HepG2 (cell line): ENCODE data around the gene STK24. TPM values are rescaled to one million over a fixed set of nuclear protein-coding genes. Genes with fewer than 3 reads are reported as not detected.

ENCODE experiments used
- CBFB ChIP-seq: sonication (generic); formaldehyde crosslinking; IDR thresholded peaks from 2 replicates; pipeline ENCODE4 v1.4.0; 2020; ENCODE audit warnings: missing genetic modification reagents
- CHD4 ChIP-seq: fragments of 200-600 bp; sonication (generic); IDR thresholded peaks from 2 replicates; pipeline ENCODE4 v1.7.0; 2017; ENCODE audit warnings: mild to moderate bottlenecking, low read length, borderline replicate concordance
- EED ChIP-seq: sonication (generic); formaldehyde crosslinking; IDR thresholded peaks from 2 replicates; pipeline ENCODE4 v1.5.0; 2020; ENCODE audit warnings: mild to moderate bottlenecking, missing genetic modification reagents
- GTF3A ChIP-seq: sonication (generic); formaldehyde crosslinking; conservative IDR thresholded peaks from 2 replicates; pipeline ENCODE4 v1.4.0; 2020; ENCODE audit warnings: mild to moderate bottlenecking, missing genetic modification reagents
- PAX8 ChIP-seq: sonication (generic); formaldehyde crosslinking; IDR thresholded peaks from 2 replicates; pipeline ENCODE4 v1.8.0; 2022; ENCODE audit warnings: mild to moderate bottlenecking, missing genetic modification reagents, borderline replicate concordance
- PHF8 ChIP-seq: sonication (generic); formaldehyde crosslinking; IDR thresholded peaks from 2 replicates; pipeline ENCODE4 v1.5.0; 2020; ENCODE audit warnings: missing genetic modification reagents
- POGZ ChIP-seq: sonication (generic); formaldehyde crosslinking; IDR thresholded peaks from 2 replicates; pipeline ENCODE4 v1.4.0; 2020; ENCODE audit warnings: mild to moderate bottlenecking, missing genetic modification reagents
- RBM39 ChIP-seq: fragments of 200-400 bp; formaldehyde crosslinking; IDR thresholded peaks from one replicate; pipeline ENCODE4 v1.6.1; 2018; ENCODE audit warnings: antibody characterized with exemption, mild to moderate bottlenecking, low read depth, low read length; ENCODE audit not compliant: poor library complexity, severe bottlenecking
- SPEN ChIP-seq: sonication (generic); formaldehyde crosslinking; IDR thresholded peaks from 2 replicates; pipeline ENCODE4 v1.5.1; 2020; ENCODE audit warnings: low read depth, mild to moderate bottlenecking, missing genetic modification reagents
- TBX2 ChIP-seq: sonication (generic); formaldehyde crosslinking; IDR thresholded peaks from 2 replicates; pipeline ENCODE4 v1.5.0; 2020; ENCODE audit warnings: missing genetic modification reagents, mild to moderate bottlenecking, borderline replicate concordance
- ZNF12 ChIP-seq: sonication (generic); formaldehyde crosslinking; IDR thresholded peaks from 2 replicates; pipeline ENCODE4 v1.5.0; 2020; ENCODE audit warnings: missing genetic modification reagents
- ZNF121 ChIP-seq: sonication (generic); formaldehyde crosslinking; IDR thresholded peaks from 2 replicates; pipeline ENCODE4 v1.5.0; 2020; ENCODE audit warnings: mild to moderate bottlenecking, missing genetic modification reagents
- ZNF234 ChIP-seq: sonication (generic); formaldehyde crosslinking; conservative IDR thresholded peaks from 2 replicates; pipeline ENCODE4 v1.5.1; 2020; ENCODE audit warnings: mild to moderate bottlenecking, missing genetic modification reagents
- ZNF256 ChIP-seq: sonication (generic); formaldehyde crosslinking; conservative IDR thresholded peaks from 2 replicates; pipeline ENCODE4 v1.4.0; 2020; ENCODE audit warnings: missing genetic modification reagents
- ZNF577 ChIP-seq: sonication (generic); formaldehyde crosslinking; IDR thresholded peaks from 2 replicates; pipeline ENCODE4 v1.4.0; 2020; ENCODE audit warnings: mild to moderate bottlenecking, low read depth, missing genetic modification reagents, borderline replicate concordance
- ZNF629 ChIP-seq: sonication (generic); formaldehyde crosslinking; conservative IDR thresholded peaks from 2 replicates; pipeline ENCODE4 v1.5.0; 2020; ENCODE audit warnings: missing genetic modification reagents
- ZNF841 ChIP-seq: sonication (generic); formaldehyde crosslinking; IDR thresholded peaks from 2 replicates; pipeline ENCODE4 v1.8.1; 2023; ENCODE audit warnings: missing genetic modification reagents, borderline replicate concordance
- polyA plus RNA-seq, 8 experiments: library from polyadenylated mRNA; depleted of rRNA in 3 of 8; stranded (reverse) in 7 of 8; unstranded in 1 of 8; fragments of >200 nt; fragmentation: Illumina TruSeq in 4 of 8; extraction: Trizol in 4 of 8; gene quantifications; 2 replicates each; pipeline versions ENCODE4 v1.2.1 to v1.2.3, GENCODE V29; 2011 to 2016; ENCODE audit warnings: low read depth in 4 of 8, missing spikeins in 1 of 8, mixed read lengths in 1 of 8; ENCODE audit not compliant: insufficient read depth in 1 of 8
- total RNA-seq, 5 experiments: library from RNA; depleted of rRNA; stranded (reverse); fragments of >200 nt; fragmentation: Illumina TruSeq; extraction: Trizol; gene quantifications; 2 replicates each; pipeline ENCODE4 v1.2.3, GENCODE V29; 2016; ENCODE audit warnings: low read depth in 1 of 5
- TF ChIP-seq, protein P1 (sequence below): sonication (generic); formaldehyde crosslinking; IDR thresholded peaks from 2 replicates; pipeline ENCODE4 v1.4.0; 2020; ENCODE audit warnings: missing genetic modification reagents, mild to moderate bottlenecking, borderline replicate concordance
- TF ChIP-seq, protein P2 (sequence below), 2 experiments: fragments of 450-650 bp in 1 of 2; sonication (generic) in 1 of 2; formaldehyde crosslinking in 1 of 2; IDR thresholded peaks; 2 replicates each; pipeline versions ENCODE4 v1.6.1 to v1.8.0; 2016 to 2022; ENCODE audit warnings: antibody characterized with exemption in 1 of 2, mild to moderate bottlenecking in 1 of 2, missing genetic modification reagents in 1 of 2

The STK24 gene
- total and polyA plus RNA-seq, 2 of the 13 experiments (the other 11 are each of a cell fraction or from before 2014, with no cell fraction given), result 51.3 to 73.0 TPM

DNA sequence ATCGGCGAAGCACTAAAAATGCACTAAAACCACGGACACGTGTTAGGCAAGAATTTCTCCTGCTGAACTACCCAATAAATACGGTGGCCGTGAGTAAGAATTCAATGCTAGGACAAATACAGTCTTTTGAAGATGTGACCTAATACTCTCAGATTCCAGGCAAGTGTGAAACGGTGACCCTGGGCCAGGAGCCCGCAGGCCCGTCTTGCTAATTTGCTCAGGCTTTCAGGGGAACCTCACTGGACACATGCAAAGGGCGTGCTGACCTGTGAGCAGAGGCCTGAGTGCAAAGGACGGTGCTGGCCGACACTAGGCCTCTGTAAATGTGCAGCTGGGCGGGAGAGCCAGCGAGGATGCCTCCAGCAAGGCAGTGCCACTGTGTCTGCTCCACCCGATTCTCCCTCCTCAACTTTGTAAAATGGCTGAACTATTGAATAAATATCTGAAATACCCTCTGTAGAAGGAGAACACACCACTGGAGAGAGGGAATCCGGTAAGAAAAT, 70.1 kb downstream of the STK24 start (continued):
- TF ChIP-seq, protein P1, sequence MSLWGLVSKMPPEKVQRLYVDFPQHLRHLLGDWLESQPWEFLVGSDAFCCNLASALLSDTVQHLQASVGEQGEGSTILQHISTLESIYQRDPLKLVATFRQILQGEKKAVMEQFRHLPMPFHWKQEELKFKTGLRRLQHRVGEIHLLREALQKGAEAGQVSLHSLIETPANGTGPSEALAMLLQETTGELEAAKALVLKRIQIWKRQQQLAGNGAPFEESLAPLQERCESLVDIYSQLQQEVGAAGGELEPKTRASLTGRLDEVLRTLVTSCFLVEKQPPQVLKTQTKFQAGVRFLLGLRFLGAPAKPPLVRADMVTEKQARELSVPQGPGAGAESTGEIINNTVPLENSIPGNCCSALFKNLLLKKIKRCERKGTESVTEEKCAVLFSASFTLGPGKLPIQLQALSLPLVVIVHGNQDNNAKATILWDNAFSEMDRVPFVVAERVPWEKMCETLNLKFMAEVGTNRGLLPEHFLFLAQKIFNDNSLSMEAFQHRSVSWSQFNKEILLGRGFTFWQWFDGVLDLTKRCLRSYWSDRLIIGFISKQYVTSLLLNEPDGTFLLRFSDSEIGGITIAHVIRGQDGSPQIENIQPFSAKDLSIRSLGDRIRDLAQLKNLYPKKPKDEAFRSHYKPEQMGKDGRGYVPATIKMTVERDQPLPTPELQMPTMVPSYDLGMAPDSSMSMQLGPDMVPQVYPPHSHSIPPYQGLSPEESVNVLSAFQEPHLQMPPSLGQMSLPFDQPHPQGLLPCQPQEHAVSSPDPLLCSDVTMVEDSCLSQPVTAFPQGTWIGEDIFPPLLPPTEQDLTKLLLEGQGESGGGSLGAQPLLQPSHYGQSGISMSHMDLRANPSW, result 0 out of 2 replicates have a peak, but pooled peaks have one; percentile 43
- peak; percentile 97; the same call in 1 of the 2 replicates for TF ChIP-seq PAX8 (CRISPR knock-in tag)
- TF ChIP-seq GTF3A (CRISPR knock-in tag), result no peak
- peak; percentile 92; the same call in 1 of the 2 replicates for TF ChIP-seq EED (CRISPR knock-in tag)
- no peak for TF ChIP-seq RBM39
- peak; percentile 98 for TF ChIP-seq SPEN (CRISPR knock-in tag)
- TF ChIP-seq ZNF121 (CRISPR knock-in tag), result peak; percentile 71
- no peak for TF ChIP-seq ZNF577 (CRISPR knock-in tag)
- peak; percentile 100 for TF ChIP-seq TBX2 (CRISPR knock-in tag)
- peak; percentile 71; the same call in 1 of the 2 replicates for TF ChIP-seq ZNF256
- peak; percentile 37 for TF ChIP-seq ZNF629 (CRISPR knock-in tag)
- TF ChIP-seq, protein P2, sequence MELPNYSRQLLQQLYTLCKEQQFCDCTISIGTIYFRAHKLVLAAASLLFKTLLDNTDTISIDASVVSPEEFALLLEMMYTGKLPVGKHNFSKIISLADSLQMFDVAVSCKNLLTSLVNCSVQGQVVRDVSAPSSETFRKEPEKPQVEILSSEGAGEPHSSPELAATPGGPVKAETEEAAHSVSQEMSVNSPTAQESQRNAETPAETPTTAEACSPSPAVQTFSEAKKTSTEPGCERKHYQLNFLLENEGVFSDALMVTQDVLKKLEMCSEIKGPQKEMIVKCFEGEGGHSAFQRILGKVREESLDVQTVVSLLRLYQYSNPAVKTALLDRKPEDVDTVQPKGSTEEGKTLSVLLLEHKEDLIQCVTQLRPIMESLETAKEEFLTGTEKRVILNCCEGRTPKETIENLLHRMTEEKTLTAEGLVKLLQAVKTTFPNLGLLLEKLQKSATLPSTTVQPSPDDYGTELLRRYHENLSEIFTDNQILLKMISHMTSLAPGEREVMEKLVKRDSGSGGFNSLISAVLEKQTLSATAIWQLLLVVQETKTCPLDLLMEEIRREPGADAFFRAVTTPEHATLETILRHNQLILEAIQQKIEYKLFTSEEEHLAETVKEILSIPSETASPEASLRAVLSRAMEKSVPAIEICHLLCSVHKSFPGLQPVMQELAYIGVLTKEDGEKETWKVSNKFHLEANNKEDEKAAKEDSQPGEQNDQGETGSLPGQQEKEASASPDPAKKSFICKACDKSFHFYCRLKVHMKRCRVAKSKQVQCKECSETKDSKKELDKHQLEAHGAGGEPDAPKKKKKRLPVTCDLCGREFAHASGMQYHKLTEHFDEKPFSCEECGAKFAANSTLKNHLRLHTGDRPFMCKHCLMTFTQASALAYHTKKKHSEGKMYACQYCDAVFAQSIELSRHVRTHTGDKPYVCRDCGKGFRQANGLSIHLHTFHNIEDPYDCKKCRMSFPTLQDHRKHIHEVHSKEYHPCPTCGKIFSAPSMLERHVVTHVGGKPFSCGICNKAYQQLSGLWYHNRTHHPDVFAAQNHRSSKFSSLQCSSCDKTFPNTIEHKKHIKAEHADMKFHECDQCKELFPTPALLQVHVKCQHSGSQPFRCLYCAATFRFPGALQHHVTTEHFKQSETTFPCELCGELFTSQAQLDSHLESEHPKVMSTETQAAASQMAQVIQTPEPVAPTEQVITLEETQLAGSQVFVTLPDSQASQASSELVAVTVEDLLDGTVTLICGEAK (IDR thresholded peaks at IDR 0.05), result no peak
- TF ChIP-seq, protein P2 (CRISPR knock-in tag; IDR thresholded peaks at IDR 0.05), result peak; percentile 92
- peak; percentile 65; the same call in 1 of the 2 replicates for TF ChIP-seq ZNF234 (CRISPR knock-in tag)
- no peak for TF ChIP-seq CHD4
- TF ChIP-seq POGZ, result peak; percentile 71; the same call in 1 of the 2 replicates
- peak; percentile 67; the same call in 1 of the 2 replicates for TF ChIP-seq ZNF12 (CRISPR knock-in tag)
- TF ChIP-seq ZNF841 (CRISPR knock-in tag), result peak; percentile 73; the same call in 1 of the 2 replicates
- peak; percentile 71 for TF ChIP-seq PHF8 (CRISPR knock-in tag)
- TF ChIP-seq CBFB (CRISPR knock-in tag), result peak; percentile 81
